Measurements from ENCODE around the gene IL19. TPM values are rescaled to one million over a fixed set of nuclear protein-coding genes. Genes with fewer than 3 reads are reported as not detected.

The IL19 gene
- total RNA-seq, 1 donor from 2014 or later = not detected

DNA sequence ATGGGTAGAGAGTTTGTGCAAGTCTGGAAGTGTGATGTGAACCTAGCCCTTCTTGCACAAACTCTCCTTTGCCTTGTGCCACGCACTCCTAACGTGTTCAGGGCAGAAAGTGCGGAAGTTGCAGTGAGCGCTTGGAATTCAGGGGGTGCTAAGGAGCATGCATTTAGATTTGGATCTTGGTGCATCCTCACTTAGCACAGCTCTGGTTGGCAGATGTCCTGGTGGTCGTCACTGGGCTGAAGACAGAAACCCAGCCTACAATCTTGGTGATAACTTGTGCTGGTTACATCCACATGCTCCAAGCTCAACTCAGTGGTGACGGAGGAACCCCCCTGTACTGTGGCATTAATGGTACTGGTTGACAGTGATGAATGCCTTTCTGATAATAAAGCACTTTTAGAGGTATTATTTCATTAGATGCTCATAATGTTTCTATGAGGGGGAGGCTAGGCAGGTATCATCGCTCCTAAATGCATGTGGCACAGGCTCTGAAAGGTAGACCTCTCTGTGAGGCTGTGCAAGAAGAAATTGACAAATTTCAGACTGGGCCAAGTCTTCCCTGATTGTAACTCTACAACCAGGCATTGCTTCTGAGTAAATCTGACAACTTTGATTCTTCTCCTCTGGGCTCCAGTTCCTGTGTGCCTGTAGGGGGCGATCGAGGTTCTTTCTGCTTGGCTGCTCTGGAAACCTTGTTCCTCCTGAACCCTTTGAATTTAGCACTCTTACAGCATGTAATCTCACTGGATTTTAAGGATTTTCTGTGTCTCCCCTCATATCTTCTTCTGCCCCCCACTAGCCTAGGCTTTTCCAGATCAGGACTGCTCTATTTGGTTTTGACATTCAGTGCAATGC, 45.2 kb upstream of the IL19 start:
- TF ChIP-seq, protein P1, sequence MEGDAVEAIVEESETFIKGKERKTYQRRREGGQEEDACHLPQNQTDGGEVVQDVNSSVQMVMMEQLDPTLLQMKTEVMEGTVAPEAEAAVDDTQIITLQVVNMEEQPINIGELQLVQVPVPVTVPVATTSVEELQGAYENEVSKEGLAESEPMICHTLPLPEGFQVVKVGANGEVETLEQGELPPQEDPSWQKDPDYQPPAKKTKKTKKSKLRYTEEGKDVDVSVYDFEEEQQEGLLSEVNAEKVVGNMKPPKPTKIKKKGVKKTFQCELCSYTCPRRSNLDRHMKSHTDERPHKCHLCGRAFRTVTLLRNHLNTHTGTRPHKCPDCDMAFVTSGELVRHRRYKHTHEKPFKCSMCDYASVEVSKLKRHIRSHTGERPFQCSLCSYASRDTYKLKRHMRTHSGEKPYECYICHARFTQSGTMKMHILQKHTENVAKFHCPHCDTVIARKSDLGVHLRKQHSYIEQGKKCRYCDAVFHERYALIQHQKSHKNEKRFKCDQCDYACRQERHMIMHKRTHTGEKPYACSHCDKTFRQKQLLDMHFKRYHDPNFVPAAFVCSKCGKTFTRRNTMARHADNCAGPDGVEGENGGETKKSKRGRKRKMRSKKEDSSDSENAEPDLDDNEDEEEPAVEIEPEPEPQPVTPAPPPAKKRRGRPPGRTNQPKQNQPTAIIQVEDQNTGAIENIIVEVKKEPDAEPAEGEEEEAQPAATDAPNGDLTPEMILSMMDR (IDR thresholded peaks at IDR 0.05) = peak; percentile 64
- ATAC-seq (peak; percentile 24 to 31), DNase-seq (no peak)
- no peaks in the 10 kb centered on the region for H3K9me3 ChIP-seq
- H3K4me1 ChIP-seq = peaks cover 56% of the 10 kb centered on the region
- no peak overlapping the region for H3K4me3 ChIP-seq
- H3K27ac ChIP-seq = no peak overlapping the region
- peaks cover 18% of the 10 kb centered on the region for H3K36me3 ChIP-seq
- intact Hi-C loops (cut with DNase I) = no loop called here
- H3K27me3 ChIP-seq (ENCODE audit: low read depth) = no peaks in the 10 kb centered on the region

DNA sequence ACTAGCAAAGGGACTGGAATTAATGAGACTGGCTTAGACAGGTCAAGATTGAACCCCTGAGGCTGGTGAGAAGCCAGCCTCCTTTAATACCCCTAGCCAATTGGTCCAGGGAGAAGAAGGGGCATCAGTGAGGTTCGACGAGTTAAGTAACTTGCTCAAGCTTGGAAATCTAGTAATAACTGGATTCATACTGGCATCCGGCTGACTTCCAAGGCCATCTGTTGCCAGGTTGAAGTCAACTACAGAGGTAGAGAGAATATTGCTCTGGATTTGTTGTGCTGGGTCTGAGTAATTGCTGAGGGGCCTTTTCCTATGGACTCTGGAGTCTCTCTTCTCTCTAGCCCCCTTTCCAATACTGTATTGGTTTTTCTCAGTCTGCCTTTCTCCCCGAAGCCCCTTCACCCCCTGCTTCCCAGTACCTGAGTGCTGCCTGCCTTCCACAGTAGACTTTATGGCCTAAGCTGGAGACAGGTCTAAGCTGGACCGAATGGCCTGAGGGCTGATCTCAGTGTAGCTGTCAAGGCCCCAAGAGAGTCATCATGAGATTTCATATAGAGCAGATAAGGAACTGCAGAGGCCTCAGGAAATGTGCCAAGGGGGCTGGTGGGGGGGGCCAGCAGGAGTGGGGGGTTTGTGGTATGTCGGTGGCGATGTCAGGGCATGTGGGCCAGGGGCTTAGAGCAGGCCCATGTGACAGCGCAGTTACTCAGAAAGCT, 42.4 kb upstream of the IL19 start:
- no peaks in the 10 kb centered on the region for H3K9me3 ChIP-seq
- H3K27ac ChIP-seq = no peak overlapping the region
- H3K27me3 ChIP-seq (ENCODE audit: low read depth) = no peaks in the 10 kb centered on the region
- ATAC-seq (no peak), DNase-seq (no peak)
- TF ChIP-seq, protein P1 (IDR thresholded peaks at IDR 0.05) = no peak
- peaks cover 46% of the 10 kb centered on the region for H3K36me3 ChIP-seq
- H3K4me3 ChIP-seq = no peak overlapping the region
- intact Hi-C loops (cut with DNase I) = no loop called here
- peaks cover 38% of the 10 kb centered on the region for H3K4me1 ChIP-seq

DNA sequence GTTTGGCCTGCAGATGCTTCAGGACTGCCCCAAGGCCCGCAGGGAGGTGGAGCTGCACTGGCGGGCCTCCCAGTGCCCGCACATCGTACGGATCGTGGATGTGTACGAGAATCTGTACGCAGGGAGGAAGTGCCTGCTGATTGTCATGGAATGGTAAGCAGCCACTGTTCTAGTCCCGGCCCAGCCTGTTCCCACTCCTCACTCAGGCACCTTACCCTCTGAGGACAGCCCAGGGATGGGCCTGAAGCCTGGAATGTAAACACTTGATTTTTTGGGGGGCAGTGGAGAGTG, 41.9 kb upstream of the IL19 start:
- ATAC-seq = no peak
- Histone ChIP-seq H3K27me3 (ENCODE audit: low read depth) (no peaks in the 10 kb centered on the region), H3K9me3 (no peaks in the 10 kb centered on the region), H3K4me1 (peaks cover 33% of the 10 kb centered on the region), H3K27ac (no peak overlapping the region), H3K4me3 (no peak overlapping the region), H3K36me3 (peaks cover 51% of the 10 kb centered on the region)
- TF ChIP-seq, protein P1 (IDR thresholded peaks at IDR 0.05) = no peak
- no peak for DNase-seq
- intact Hi-C loops (cut with DNase I) = no loop called here

DNA sequence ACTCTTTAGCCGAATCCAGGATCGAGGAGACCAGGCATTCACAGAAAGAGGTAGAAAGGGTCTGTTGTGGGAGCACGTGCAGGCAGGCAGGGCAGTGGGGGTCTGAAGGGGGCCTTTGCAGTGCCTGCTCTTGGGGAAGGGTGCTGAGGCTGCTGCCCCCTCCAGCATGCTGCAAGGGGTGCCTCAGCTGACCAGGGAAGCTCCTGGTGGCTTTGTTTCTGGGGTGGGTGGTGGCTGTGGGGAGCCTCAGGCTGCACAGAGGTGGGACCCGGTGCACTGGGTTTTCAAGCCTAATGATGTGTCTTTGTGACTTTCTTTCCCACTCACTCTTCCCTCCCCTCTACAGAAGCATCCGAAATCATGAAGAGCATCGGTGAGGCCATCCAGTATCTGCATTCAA, 41.5 kb upstream of the IL19 start:
- Histone ChIP-seq H3K4me3 (no peak overlapping the region), H3K36me3 (peaks cover 55% of the 10 kb centered on the region), H3K27ac (no peak overlapping the region), H3K27me3 (ENCODE audit: low read depth) (no peaks in the 10 kb centered on the region), H3K9me3 (no peaks in the 10 kb centered on the region), H3K4me1 (peaks cover 29% of the 10 kb centered on the region)
- intact Hi-C loops (cut with DNase I) = no loop called here
- DNase-seq (no peak), ATAC-seq (no peak)
- TF ChIP-seq, protein P1 (IDR thresholded peaks at IDR 0.05) = no peak

DNA sequence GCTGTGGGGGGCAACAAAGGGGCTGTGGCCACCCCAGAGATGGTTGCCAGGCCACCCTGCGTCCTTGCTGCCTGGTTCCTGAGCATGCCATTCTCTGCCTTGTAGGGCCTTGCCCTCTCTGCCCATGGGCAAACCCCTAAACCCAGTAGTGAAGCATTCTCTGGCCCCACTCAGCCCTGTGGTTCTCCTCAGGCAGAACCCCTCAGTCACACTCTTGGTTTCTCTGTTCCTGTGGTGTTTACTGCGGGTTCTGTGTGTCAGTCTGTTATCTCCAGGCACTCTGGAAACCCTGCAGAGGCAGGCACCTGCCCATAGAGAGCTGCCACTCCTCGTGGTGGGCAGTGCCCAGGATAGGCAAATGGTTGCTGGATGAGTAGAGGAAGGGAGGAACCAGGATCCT, 41.1 kb upstream of the IL19 start:
- ATAC-seq (no peak), DNase-seq (no peak)
- peaks cover 25% of the 10 kb centered on the region for H3K4me1 ChIP-seq
- H3K27ac ChIP-seq = no peak overlapping the region
- TF ChIP-seq, protein P1 (IDR thresholded peaks at IDR 0.05) = no peak
- H3K4me3 ChIP-seq = no peak overlapping the region
- no peaks in the 10 kb centered on the region for H3K27me3 ChIP-seq (ENCODE audit: low read depth)
- intact Hi-C loops (cut with DNase I) = no loop called here
- H3K9me3 ChIP-seq = no peaks in the 10 kb centered on the region
- peaks cover 60% of the 10 kb centered on the region for H3K36me3 ChIP-seq

Measured in lower lobe of right lung (tissue), 2 donors.